HT1080 (cell line): ENCODE measurements around the gene CXCR3. TPM values are rescaled to one million over a fixed set of nuclear protein-coding genes. Genes with fewer than 3 reads are reported as not detected.

Experiments used
- DNase-seq: peaks from one replicate; pipeline ENCODE4 v3.0.0-alpha.2; 2015; ENCODE audit warnings: low read depth
- total RNA-seq: library from RNA; depleted of rRNA; stranded (reverse); fragments of >200 nt; shearing (Covaris generic); gene quantifications from 2 replicates; pipeline ENCODE4 v1.2.3, GENCODE V29; 2014

The CXCR3 gene
- total RNA-seq, 1 experiment from 2014 or later = not detected

GRCh38 chrX:71637253-71637618 lies 18.9 kb upstream of the CXCR3 start:
- DNase-seq = peak; percentile 17

GRCh38 chrX:71636438-71637252 lies 18.3 kb upstream of the CXCR3 start:
- DNase-seq = peak; percentile 33

DNA sequence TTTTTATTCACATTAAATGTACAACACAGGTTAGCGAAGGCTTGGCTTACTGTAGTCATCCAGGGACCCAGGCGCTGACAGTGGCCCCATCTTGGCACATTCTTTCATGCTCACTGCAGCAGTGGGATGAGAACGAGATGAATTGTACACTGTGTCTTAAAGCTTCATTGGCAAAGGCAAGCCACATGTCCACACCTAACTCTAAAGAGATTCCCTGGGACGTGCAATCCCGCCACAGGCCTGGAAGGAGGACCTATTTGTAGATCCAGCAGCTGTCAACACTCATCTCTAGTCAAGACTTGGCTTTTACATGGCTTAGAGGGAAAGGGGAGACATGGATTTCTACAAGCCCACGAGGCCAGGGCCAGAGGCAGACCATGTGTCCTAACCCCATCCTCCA lies 16.1 kb upstream of the CXCR3 start:
- DNase-seq = no peak

- no peak for DNase-seq
Measured at GRCh38 chrX:71632923-71633657, 14.8 kb upstream of the CXCR3 start.

DNA sequence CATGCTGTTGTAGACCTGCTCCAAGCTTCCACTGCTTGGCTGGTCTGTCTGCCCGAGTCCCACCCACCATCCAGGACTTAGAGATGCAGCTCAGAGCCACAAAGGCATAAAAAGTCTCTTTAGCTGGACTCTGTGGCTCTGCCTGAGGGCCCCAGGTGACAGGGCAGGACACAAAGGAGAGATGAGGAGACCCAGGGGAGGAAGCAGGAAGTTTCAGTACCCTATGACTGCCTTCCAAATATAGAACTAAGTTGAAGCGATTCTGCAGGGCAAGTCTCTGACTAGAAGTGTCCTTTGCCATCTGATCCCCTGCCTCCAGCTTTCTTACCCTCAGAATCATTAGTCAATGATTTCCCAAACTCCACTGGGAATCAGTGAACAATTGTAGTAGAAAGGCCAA lies 11.2 kb upstream of the CXCR3 start:
- DNase-seq = no peak

GRCh38 chrX:71627588-71628404 lies 9.5 kb upstream of the CXCR3 start:
- no peak for DNase-seq

- no peak for DNase-seq
Measured at GRCh38 chrX:71626576-71626975, 8.3 kb upstream of the CXCR3 start.

DNA sequence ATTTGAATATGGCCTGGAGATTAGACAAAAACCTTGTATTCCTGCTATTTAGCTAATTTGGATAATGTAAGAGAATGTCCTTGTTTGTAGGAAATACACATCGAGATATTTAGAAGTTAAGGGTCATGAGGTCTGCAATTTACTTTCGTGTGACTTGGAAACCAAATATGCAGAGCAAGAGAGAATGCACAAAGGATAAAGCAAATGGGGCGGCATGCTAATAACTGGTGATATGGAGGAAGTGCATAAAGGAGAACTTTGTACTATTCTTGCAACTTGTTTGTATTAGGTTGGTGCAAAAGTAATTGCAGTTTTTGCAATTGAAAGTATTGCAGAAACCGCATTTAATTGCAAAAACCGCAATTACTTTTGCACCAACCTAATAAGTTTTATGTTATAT lies 7.2 kb upstream of the CXCR3 start:
- no peak for DNase-seq

GRCh38 chrX:71623714-71624113 lies 5.4 kb upstream of the CXCR3 start:
- DNase-seq = no peak

DNA sequence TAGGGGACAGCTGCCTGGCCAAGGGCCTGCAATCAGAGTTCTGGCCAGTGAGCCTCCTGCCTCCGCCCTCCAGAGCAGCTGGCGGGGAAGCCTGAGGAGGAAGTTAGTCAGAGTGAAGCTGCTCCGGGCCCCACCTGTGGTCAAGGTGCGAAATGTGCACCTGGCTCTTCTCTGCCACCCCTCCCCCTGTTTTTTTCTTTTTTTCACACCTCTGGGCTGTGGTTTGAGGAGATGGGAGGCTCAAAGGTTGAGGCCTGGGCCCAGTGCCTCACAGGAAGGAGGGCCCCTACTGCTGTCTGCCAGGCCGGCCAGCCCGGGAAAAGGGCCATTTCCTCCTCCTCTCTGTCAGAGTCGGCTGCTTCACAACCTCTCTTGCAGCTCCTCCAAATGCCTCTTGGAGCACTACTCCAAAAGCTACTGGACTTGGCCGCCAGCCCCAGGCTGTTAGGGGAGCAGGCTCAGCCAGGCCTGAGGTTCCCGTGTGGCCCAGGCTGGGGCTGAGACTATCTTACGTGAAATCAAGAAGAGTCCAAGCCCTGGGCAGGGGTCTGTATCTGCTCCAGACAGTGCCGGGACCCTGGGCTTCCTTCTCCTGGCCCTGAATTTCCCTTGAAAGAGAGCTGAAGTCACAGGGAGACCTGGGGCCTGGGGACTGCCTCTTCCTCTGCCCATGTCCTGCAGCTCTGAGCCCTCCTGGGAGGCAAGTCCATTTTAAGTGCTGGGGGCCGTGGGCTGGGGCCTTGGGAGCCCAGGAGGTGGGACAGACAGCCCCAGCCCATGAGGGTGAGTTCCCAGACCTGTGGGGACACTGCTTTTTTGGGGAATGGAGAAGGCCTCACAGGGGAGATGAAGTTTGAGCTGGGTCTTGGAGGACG lies 4.5 kb upstream of the CXCR3 start:
- DNase-seq = peak; percentile 44

DNA sequence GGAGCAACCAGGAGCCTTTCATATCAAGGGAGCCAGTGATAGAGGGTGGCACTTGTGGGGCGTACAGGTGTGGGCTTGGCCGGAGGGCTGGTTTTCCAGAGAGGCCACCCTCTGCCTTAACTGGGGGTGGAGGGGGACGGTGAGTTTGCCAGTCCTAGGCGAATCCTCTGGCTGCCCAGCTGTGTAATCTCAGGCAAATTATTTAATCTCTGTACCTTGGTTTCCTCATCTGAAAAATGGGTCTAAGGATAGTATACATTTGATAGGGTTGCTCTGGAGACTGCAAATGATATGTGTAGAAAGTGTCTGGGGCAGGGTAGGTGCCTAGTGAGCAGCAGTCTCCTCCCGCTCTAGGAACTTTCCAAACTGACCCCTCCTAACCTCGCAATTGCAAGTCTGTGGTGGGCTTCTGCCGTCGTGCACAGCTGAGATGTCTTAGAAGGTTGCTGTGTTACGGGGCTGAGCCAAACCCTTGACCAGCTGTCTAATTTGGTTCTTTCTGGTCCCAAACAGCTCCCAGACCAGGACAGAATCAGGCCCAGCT lies 3.8 kb upstream of the CXCR3 start:
- no peak for DNase-seq

DNA sequence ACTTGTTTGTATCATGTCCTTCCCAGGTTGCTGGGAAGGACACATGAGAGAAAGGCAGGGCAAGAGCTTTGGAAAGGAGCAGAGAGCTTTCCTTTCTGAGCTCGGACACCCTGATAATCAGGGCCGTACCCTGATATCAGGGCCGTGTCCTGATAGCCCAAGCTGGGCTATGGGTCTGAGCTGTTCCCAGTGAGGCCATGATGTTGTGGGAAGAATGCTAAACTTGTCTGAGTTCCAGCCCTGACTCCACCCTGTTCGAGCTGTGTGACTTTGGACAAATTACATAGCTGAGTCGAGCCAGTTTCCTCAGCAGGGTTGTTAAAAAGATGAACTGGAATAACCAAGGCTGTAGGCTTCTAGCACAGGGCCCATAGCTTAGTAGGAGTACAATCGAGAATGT lies 3.3 kb upstream of the CXCR3 start:
- DNase-seq = no peak

DNA sequence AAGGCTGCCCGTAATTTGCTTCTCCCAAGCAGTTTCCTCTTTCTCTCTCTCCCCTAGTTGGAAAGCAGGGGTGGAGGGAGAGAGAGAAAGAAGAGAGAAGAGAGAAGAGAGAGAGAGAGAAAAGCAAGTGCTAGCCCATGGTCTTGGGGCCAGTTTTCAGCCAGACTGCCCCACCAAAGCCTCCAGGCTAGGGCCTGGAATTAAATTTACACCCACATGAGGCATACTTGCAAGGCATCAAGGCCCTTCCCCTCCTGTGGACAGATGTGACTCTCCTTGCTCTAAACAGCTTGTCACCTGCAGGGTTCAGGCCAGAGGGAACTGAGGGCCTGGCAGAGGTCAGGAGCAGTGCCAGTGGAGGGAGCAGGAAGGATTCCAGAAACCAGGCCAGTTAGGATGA lies 1.7 kb upstream of the CXCR3 start:
- DNase-seq = no peak

- DNase-seq = no peak
Measured at GRCh38 chrX:71619193-71619592, 882 bp upstream of the CXCR3 start.

DNA sequence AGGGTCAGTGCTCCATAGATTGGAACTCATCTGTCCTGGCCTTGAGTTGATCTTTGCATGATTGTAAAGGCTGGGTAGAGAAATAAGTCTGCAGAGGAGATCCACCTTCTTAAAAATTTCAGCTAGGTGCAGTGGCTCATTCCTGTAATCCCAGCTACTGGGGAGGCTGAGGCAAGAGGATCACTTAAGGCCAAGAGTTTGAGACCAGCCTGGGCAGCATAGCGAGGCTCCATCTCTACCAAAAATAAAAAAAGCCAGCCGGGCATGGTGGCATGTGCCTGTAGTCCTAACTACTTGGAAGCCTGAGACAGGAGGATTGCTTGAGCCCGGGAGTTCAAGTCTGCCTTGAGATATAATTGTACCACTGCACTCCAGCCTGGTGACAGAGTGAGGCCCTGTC lies 476 bp upstream of the CXCR3 start:
- no peak for DNase-seq

DNA sequence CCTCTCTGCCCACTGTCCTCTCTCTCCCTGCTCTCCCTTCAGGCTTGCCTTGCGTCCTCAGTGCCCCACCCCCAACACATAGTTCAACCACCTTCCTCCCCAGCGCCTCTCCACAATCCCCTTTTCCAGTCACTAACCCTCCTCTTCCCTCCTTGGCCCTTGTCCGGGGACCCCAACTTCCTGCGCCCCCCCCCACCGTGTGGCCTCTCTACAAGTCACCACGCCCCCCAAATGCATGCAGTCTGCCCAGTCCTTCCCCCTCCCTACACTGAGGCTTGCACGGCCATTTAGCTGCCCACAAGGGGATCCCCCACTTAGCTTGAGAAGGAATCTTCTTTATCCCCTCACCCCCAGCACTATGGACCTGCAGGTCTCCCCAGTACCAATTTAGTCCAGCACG lies 569 bp downstream of the CXCR3 start:
- no peak for DNase-seq

DNA sequence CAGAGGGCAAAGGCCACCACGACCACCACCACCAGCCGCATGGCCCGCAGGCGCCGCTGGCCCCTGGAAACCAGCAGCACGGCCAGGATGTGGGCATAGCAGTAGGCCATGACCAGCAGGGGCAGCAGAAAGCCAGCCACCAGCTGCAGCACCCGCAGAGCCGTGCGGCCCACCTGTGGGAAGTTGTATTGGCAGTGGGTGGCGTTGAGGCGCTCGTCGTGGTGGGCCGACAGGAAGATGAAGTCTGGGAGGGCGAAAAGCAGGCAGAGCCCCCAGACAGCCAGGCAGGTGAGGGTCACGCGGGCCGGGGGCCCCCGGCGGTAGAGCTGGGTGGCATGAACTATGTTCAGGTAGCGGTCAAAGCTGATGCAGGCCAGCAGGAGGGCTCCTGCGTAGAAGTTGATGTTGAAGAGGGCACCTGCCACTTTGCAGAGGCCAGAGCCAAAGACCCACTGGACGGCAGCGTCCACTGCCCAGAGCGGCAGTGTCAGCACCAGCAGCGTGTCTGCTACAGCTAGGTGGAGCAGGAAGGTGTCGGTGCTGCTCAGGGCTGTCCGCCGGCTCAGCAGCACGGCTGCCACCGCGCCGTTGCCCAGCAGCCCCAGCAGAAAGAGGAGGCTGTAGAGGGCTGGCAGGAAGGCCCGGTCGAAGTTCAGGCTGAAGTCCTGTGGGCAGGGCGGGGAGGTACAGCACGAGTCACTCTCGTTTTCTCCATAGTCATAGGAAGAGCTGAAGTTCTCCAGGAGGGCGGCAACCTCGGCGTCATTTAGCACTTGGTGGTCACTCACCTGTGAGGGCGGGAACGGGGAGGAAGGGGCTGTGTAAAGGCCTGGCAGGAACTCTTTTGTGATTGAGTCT lies 1.4 kb downstream of the CXCR3 start:
- DNase-seq = no peak

- DNase-seq = no peak
Measured at GRCh38 chrX:71615954-71616353, 2.4 kb downstream of the CXCR3 start.

- no peak for DNase-seq
Measured at GRCh38 chrX:71615056-71615455, 3.3 kb downstream of the CXCR3 start.

DNA sequence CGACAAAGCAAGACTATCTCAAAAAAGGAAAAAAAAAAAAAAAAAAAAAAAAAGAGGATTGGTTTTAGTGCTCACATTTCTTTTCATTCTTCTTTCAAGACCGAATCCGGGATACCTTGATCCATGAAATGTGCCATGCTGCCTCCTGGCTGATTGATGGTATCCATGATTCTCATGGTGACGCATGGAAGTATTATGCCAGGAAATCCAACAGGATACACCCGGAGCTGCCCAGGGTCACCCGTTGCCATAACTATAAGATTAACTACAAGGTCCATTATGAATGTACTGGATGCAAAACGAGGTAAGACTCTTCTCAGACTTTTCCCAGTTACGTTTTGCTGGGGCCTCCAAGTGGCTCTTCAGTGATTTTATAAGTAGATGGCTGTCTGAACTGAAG lies 6.1 kb downstream of the CXCR3 start:
- DNase-seq = no peak
